Left renal pelvis (tissue), 4 donors: ENCODE measurements around the gene ASPHD1. TPM values are rescaled to one million over a fixed set of nuclear protein-coding genes. Genes with fewer than 3 reads are reported as not detected.
A peak's percentile ranks its signal among the peaks of the same experiment; 100 is the strongest.
"Not testable (repeated sequence)": the region's sequence is repeated elsewhere in the genome, so short reads cannot be mapped to it uniquely, and the experiment has no call there.

ENCODE experiments used
- DNase-seq, 4 donors: peaks; one replicate each; pipeline ENCODE4 v3.0.0-alpha.2; 2013; ENCODE audit warnings: low read depth in 4 of 4, low spot score in 3 of 4
- polyA plus RNA-seq, 4 donors: library from polyadenylated mRNA; unstranded; fragments of 120-200 nt; gene quantifications; one replicate each; pipeline ENCODE4 v1.2.1, GENCODE V29; 2013; ENCODE audit not compliant: insufficient read length in 4 of 4

Gene ASPHD1
- polyA plus RNA-seq, 4 donors, result 0.34 to 1.0 (median 0.73) TPM

GRCh38 chr16:29906520-29907244, 6.4 kb downstream of the ASPHD1 start:
- DNase-seq, result no peak

- DNase-seq, result no peak
Observed at GRCh38 chr16:29907973-29908372, 7.7 kb downstream of the ASPHD1 start.

GRCh38 chr16:29908719-29909220, 8.5 kb downstream of the ASPHD1 start:
- DNase-seq, result no peak

- no peak for DNase-seq
Observed at GRCh38 chr16:29909391-29909790, 9.1 kb downstream of the ASPHD1 start.

GRCh38 chr16:29909851-29910250, 9.6 kb downstream of the ASPHD1 start:
- DNase-seq, result not testable (repeated sequence)

- no peak for DNase-seq
Observed at GRCh38 chr16:29910819-29911675, 10.8 kb downstream of the ASPHD1 start.

- DNase-seq, result no peak
Observed at GRCh38 chr16:29911676-29912010, 11.4 kb downstream of the ASPHD1 start.

GRCh38 chr16:29912087-29912486, 11.8 kb downstream of the ASPHD1 start:
- DNase-seq, result no peak

- DNase-seq, result no peak
Observed at GRCh38 chr16:29913514-29913913, 13.2 kb downstream of the ASPHD1 start.

- no peak for DNase-seq
Observed at GRCh38 chr16:29915590-29916247, 15.4 kb downstream of the ASPHD1 start.

GRCh38 chr16:29916979-29917378, 16.7 kb downstream of the ASPHD1 start:
- no peak for DNase-seq

- no peak for DNase-seq
Observed at GRCh38 chr16:29920288-29921033, 20.2 kb downstream of the ASPHD1 start.

GRCh38 chr16:29921034-29921385, 20.7 kb downstream of the ASPHD1 start:
- DNase-seq, result no peak

GRCh38 chr16:29922326-29922725, 22.0 kb downstream of the ASPHD1 start:
- DNase-seq, result no peak

- no peak for DNase-seq
Observed at GRCh38 chr16:29922986-29923501, 22.8 kb downstream of the ASPHD1 start.

GRCh38 chr16:29925105-29925756, 24.9 kb downstream of the ASPHD1 start:
- DNase-seq, result no peak

- peak; percentile 74 to 85 (median 81) for DNase-seq
Observed at GRCh38 chr16:29925781-29926710, 25.8 kb downstream of the ASPHD1 start, which contains the start of gene KCTD13. Gene KCTD13 (minus strand): TSS chr16:29926226. CDS start chr16:29926033, 193 bp downstream.

GRCh38 chr16:29926711-29927052, 26.4 kb downstream of the ASPHD1 start:
- DNase-seq, result peak in 1 of 4 donors; percentile 18
